SK-N-SH treated with all-trans-retinoic acid at 6 μM for 48 hours (cell line): ENCODE results near the gene LTO1.

Experiments
- PATZ1 ChIP-seq: fragments of 250-450 bp; sonication (Bioruptor Pico); IDR thresholded peaks from 2 replicates; pipeline ENCODE4 v1.8.0; 2020; ENCODE audit warnings: mild to moderate bottlenecking, moderate library complexity, borderline replicate concordance
- TCF4 ChIP-seq: fragments of 250-450 bp; sonication (Bioruptor Pico); IDR thresholded peaks from 2 replicates; pipeline ENCODE4 v1.8.0; 2021; ENCODE audit warnings: mild to moderate bottlenecking, moderate library complexity, borderline replicate concordance
- ZFP30 ChIP-seq: fragments of 450-650 bp; formaldehyde crosslinking; IDR thresholded peaks from 2 replicates; pipeline ENCODE4 v1.5.0; 2022; ENCODE audit warnings: mild to moderate bottlenecking, moderate library complexity

DNA sequence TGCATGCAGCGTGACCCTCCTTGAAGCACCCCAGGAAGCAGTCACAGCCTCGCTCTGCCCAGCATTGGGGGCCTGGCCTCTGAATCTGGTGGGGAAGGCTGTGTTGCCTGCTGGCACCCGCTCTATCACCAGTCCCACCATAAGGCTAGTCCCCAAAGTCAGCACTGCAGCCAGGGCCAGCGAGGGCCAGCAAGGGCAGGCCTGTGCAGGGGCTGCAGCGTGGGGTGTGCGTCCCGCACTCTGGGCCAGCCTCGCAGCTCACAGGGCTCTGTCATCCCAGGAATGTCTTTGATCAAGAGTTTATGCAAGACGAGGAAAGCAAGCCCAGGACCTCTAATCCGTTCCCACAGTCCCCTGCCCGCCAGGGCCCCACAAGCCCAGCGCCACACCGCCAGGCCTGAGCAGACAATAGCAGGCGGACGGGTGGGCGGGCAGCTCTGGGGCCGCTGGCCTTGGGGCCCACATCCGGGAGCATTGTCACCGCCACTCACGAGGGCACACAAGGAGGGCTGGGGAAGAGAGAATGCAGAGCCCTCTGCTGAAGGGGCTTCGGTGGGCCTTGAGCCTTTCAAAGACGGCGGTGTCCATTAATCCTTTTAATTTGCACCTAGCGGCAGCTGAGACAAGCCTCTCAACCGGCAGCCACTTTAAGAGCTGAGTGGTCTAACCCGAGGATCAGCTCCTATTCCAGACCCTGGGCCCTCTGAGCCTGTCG, 17.1 kb downstream of the LTO1 start:
- TF ChIP-seq PATZ1 (CRISPR knock-in tag) (no peak), ZFP30 (CRISPR knock-in tag) (no peak), TCF4 (no peak)
